NB4 (cell line): ENCODE data around the gene MRTFA.

ENCODE experiments used
- DNase-seq: peaks from one replicate; pipeline ENCODE4 v3.0.0; 2010; ENCODE audit warnings: low read depth
- H3K4me3 ChIP-seq: one replicate; pipeline ENCODE4 v1.5.1; 2011; ENCODE audit warnings: mild to moderate bottlenecking, low read depth, low read length, moderate library complexity
- CTCF ChIP-seq: IDR thresholded peaks from one replicate; pipeline ENCODE4 v1.5.1; 2012; ENCODE audit warnings: low read depth, low read length
- MYC ChIP-seq: IDR thresholded peaks from 2 replicates; pipeline ENCODE4 v1.6.1; 2011; ENCODE audit warnings: low read depth, low read length
- POLR2A ChIP-seq: IDR thresholded peaks from 2 replicates; pipeline ENCODE4 v1.6.1; 2011; ENCODE audit warnings: mild to moderate bottlenecking; ENCODE audit not compliant: insufficient read length; ENCODE audit errors: extremely low read depth
- TF ChIP-seq, protein P1 (sequence below): IDR thresholded peaks from 2 replicates; pipeline ENCODE4 v1.6.1; 2011; ENCODE audit warnings: low read depth, low read length

The MRTFA gene

GRCh38 chr22:40376149-40376548 lies 260.4 kb downstream of the MRTFA start:
- H3K4me3 ChIP-seq: no peak overlapping the region
- TF ChIP-seq CTCF (no peak), POLR2A (no peak), MYC (no peak)
- DNase-seq: no peak

- TF ChIP-seq, protein P1, sequence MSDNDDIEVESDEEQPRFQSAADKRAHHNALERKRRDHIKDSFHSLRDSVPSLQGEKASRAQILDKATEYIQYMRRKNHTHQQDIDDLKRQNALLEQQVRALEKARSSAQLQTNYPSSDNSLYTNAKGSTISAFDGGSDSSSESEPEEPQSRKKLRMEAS: no peak
- TF ChIP-seq CTCF (no peak), MYC (no peak), POLR2A (no peak)
- DNase-seq: no peak
Observed at GRCh38 chr22:40374567-40374966, 262.0 kb downstream of the MRTFA start.

GRCh38 chr22:40368836-40369235 lies 267.7 kb downstream of the MRTFA start:
- TF ChIP-seq CTCF (no peak), POLR2A (no peak), MYC (no peak)
- TF ChIP-seq, protein P1: no peak
- no peak overlapping the region for H3K4me3 ChIP-seq
- no peak for DNase-seq

More at GRCh38 chr22:40374567-40374966, 262.0 kb downstream of the MRTFA start:
- H3K4me3 ChIP-seq: no peak overlapping the region

GRCh38 chr22:40368016-40368415 lies 268.5 kb downstream of the MRTFA start:
- TF ChIP-seq MYC (no peak), CTCF (no peak), POLR2A (no peak)
- TF ChIP-seq, protein P1: no peak
- DNase-seq: no peak

DNA sequence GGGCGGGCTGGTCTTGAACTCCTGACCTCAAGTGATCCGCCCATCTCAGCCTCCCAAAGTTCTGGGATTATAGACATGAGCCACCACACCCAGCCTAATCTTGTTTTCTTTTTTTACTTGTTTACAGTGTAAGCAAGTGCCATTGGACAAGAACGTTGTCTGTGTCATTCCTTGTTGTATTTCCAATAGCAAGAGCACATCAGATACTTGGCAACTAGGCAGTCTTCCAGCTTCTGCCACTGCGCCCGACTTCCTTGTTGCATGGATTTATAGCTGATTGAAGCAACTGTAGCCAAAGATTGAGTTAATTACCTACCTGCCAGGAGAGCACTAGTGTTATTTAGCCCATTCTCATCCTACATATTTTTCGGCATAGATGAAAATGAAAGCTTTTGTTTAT lies 269.2 kb downstream of the MRTFA start:
- H3K4me3 ChIP-seq: no peak overlapping the region
- DNase-seq: no peak
- TF ChIP-seq, protein P1: no peak
- TF ChIP-seq POLR2A: no peak
- no peak for TF ChIP-seq MYC
- TF ChIP-seq CTCF: no peak

More at GRCh38 chr22:40368016-40368415, 268.5 kb downstream of the MRTFA start:
- no peak overlapping the region for H3K4me3 ChIP-seq

DNA sequence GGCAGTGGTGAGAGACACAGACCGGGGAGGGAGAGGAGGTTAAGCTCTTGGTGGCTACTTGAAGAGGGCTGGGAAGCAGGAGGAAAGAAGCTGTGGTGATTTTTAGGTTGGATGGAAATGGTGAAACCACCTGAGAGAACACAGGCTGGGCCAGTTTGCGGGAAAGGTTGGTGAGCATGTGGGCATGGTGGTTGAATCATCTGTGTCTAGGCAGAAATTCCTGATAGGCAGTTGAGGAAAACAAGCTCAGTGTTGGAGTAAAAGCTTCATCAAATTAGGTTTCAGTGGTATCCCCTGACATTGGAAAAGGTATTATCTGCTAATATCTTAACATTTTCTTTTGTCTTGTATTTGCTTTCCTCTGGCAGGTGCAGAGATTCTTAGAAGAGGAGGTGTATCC lies 270.5 kb downstream of the MRTFA start:
- no peak for TF ChIP-seq POLR2A
- no peak for TF ChIP-seq CTCF
- no peak for TF ChIP-seq MYC
- TF ChIP-seq, protein P1: no peak
- DNase-seq: no peak
- no peak overlapping the region for H3K4me3 ChIP-seq
